Measurements from ENCODE around the gene OLIG3.

DNA sequence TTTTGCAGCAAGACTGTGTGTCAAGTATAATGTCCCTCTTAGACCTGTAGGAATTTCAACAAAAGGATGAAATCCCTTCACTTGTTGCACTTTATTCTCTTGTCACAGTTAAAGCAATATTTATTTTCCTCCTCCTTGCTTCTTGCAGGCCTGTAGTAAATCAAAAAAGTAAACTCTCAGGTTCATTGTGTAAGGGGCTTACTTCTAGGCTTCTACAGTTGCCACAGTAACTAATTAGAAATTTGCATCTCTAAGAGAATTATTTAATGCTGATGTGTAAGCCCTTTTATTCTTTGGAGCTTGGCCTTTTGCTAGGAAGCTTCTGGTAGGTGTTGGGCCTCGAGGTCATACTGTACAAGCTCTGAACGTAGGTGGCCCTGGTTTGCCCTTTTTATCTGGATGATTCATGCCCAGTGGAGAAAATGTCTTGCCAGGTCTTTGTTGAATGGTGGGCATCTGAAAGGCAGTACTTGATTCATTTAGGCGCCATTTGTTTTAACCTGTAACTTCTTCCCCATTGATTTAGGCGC, 47.4 kb upstream of the OLIG3 start:
- TF ChIP-seq CTCF (conservative IDR thresholded peaks at IDR 0.05; ENCODE audit: low read depth, low read length), result no peak
- TF ChIP-seq EZH2 (IDR thresholded peaks at IDR 0.05; ENCODE audit: borderline replicate concordance, low read depth, low read length, poor library complexity, severe bottlenecking), result no peak
